ENCODE data around the gene DLGAP1. TPM values are rescaled to one million over a fixed set of nuclear protein-coding genes. Genes with fewer than 3 reads are reported as not detected.
A peak's percentile ranks its signal among the peaks of the same experiment; 100 is the strongest.

DLGAP1 gene
- total RNA-seq, 1 experiment from 2014 or later, result 0.07 TPM

DNA sequence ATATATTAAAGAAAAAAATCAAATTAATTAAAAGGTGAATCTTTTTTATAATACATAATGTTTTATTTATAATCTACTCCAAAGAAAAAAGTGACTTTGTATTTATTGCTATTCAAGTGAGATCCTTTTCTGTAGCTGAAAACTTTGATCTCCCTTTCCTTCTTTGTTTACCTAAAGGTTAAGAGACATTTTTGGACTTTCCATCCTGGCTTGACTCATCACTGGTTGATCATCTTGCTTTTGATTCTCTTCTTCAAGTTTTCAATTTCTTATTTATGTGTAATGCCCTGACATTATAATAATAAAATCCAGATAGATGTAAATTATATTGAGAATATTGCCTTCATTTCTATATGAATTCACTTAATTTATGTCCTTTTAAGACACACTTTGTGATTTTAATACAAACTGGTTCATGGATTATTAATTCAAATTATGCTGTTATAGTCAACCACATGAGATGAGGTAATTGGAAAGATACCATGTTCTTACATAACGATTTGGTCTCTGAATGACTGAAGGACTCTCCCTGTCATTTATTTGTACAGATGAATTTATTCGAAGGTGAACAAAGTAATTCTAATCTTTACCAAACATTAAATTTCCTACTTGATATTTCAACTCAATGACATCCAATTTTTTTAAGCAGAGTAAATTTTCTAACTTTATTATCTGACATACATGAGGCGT lies 820.7 kb downstream of the DLGAP1 start:
- Mint-ChIP-seq H3K9me3 (ENCODE audit: unreplicated experiment) (peaks cover 14% of the 10 kb centered on the region), H3K4me1 (ENCODE audit: low read depth, unreplicated experiment) (peaks cover 13% of the 10 kb centered on the region), H3K27ac (ENCODE audit: unreplicated experiment) (no peak overlapping the region), H3K4me3 (ENCODE audit: unreplicated experiment) (no peak overlapping the region), H3K27me3 (ENCODE audit: insufficient read depth, unreplicated experiment) (no peaks in the 10 kb centered on the region), H3K36me3 (ENCODE audit: insufficient read depth, unreplicated experiment) (peaks cover 6% of the 10 kb centered on the region)
- ChIA-PET POLR2A (no interaction called here), CTCF (interaction anchor here (1.1 kb wide), 1 partner anchor 40 kb away, joined by 4 read pairs; no protein-coding TSS in a partner anchor)
- TF ChIP-seq, protein P1, sequence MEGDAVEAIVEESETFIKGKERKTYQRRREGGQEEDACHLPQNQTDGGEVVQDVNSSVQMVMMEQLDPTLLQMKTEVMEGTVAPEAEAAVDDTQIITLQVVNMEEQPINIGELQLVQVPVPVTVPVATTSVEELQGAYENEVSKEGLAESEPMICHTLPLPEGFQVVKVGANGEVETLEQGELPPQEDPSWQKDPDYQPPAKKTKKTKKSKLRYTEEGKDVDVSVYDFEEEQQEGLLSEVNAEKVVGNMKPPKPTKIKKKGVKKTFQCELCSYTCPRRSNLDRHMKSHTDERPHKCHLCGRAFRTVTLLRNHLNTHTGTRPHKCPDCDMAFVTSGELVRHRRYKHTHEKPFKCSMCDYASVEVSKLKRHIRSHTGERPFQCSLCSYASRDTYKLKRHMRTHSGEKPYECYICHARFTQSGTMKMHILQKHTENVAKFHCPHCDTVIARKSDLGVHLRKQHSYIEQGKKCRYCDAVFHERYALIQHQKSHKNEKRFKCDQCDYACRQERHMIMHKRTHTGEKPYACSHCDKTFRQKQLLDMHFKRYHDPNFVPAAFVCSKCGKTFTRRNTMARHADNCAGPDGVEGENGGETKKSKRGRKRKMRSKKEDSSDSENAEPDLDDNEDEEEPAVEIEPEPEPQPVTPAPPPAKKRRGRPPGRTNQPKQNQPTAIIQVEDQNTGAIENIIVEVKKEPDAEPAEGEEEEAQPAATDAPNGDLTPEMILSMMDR (IDR thresholded peaks at IDR 0.05; ENCODE audit: insufficient read depth in 1 of 2, low read depth in 1 of 2, low read length in 1 of 2, severe bottlenecking in 1 of 2, unreplicated experiment in 1 of 2), result no peak
- DNase-seq, result no peak
- Histone ChIP-seq H3K4me1 (peaks cover 29% of the 10 kb centered on the region), H3K36me3 (ENCODE audit: control insufficient read depth, insufficient read depth, low read length) (no peaks in the 10 kb centered on the region), H3K4me3 (ENCODE audit: low read depth, low read length) (no peak overlapping the region), H3K9me3 (no peaks in the 10 kb centered on the region; the same call in 1 of the 2 replicates), H3K27me3 (replicated peaks; ENCODE audit: control insufficient read depth, insufficient read depth, low read length) (no peaks in the 10 kb centered on the region)
- no TSS peak for BruUV-seq (replicated peaks)
- intact Hi-C loops (cut with micrococcal nuclease; ENCODE audit: unreplicated experiment), result no loop called here

DNA sequence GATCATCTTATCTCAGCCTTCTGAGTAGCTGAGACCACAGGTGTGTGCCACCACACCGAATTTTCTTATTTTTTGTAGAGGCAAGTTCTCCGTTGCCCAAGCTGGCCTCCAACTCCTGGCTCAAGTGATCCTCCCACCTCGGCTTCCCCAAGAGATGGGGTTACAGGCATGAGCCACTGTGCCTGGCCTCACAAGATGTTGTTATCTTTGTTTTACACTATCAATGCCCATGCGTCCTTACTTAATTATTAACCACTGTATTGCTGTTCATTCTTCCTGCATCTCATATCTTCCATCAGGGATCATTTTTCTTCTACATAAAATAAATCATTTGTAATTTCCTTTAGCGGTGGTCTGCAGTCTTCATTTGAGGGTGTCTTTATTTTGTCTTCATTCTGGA lies 823.2 kb downstream of the DLGAP1 start:
- Mint-ChIP-seq H3K4me3 (ENCODE audit: unreplicated experiment) (no peak overlapping the region), H3K27me3 (ENCODE audit: insufficient read depth, unreplicated experiment) (no peaks in the 10 kb centered on the region), H3K4me1 (ENCODE audit: low read depth, unreplicated experiment) (peaks cover 13% of the 10 kb centered on the region), H3K27ac (ENCODE audit: unreplicated experiment) (no peak overlapping the region), H3K36me3 (ENCODE audit: insufficient read depth, unreplicated experiment) (peaks cover 13% of the 10 kb centered on the region), H3K9me3 (ENCODE audit: unreplicated experiment) (peaks cover 14% of the 10 kb centered on the region)
- Histone ChIP-seq H3K4me3 (ENCODE audit: low read depth, low read length) (no peak overlapping the region), H3K9me3 (no peaks in the 10 kb centered on the region; the same call in 1 of the 2 replicates), H3K36me3 (ENCODE audit: control insufficient read depth, insufficient read depth, low read length) (no peaks in the 10 kb centered on the region), H3K27me3 (replicated peaks; ENCODE audit: control insufficient read depth, insufficient read depth, low read length) (no peaks in the 10 kb centered on the region), H3K4me1 (peaks cover 29% of the 10 kb centered on the region)
- TF ChIP-seq, protein P1 (IDR thresholded peaks at IDR 0.05; ENCODE audit: insufficient read depth in 1 of 2, low read depth in 1 of 2, low read length in 1 of 2, severe bottlenecking in 1 of 2, unreplicated experiment in 1 of 2), result no peak
- ChIA-PET POLR2A (no interaction called here), CTCF (no interaction called here)
- no peak for DNase-seq
- intact Hi-C loops (cut with micrococcal nuclease; ENCODE audit: unreplicated experiment), result no loop called here
- no TSS peak for BruUV-seq (replicated peaks)

DNA sequence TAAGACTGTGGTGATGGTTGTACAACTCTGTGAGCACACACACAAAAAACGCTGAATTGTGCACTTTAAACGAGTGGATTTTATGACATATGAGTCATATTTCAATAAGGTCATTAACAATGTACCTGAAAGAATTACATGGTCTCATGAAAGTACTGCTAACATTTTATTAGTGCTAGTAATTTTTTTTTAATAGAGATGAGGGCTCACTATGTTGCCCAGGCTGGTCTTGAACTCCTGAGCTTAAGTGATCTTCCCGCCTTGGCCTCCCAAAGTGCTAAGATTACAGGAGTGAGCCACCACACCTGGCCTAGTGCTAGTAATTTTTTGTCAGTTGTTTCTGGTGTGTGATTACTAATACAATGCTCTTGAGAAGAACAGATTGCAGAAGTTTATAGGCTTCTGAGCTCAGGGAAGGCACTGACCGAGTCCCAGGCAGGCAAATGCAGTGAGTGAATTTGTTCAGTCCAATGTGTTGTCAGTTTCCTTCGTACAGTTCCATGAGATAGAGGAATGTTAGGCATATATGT lies 828.1 kb downstream of the DLGAP1 start:
- Mint-ChIP-seq H3K4me1 (ENCODE audit: low read depth, unreplicated experiment) (peaks cover 33% of the 10 kb centered on the region), H3K27ac (ENCODE audit: unreplicated experiment) (peak overlapping the region; percentile 99), H3K27me3 (ENCODE audit: insufficient read depth, unreplicated experiment) (peaks cover 2% of the 10 kb centered on the region), H3K4me3 (ENCODE audit: unreplicated experiment) (no peak overlapping the region), H3K9me3 (ENCODE audit: unreplicated experiment) (no peaks in the 10 kb centered on the region), H3K36me3 (ENCODE audit: insufficient read depth, unreplicated experiment) (peaks cover 32% of the 10 kb centered on the region)
- Histone ChIP-seq H3K27me3 (replicated peaks; ENCODE audit: control insufficient read depth, insufficient read depth, low read length) (no peaks in the 10 kb centered on the region), H3K4me1 (peaks cover 39% of the 10 kb centered on the region), H3K4me3 (ENCODE audit: low read depth, low read length) (no peak overlapping the region), H3K36me3 (ENCODE audit: control insufficient read depth, insufficient read depth, low read length) (no peaks in the 10 kb centered on the region), H3K9me3 (no peaks in the 10 kb centered on the region; the same call in 1 of the 2 replicates)
- no TSS peak for BruUV-seq (replicated peaks)
- ChIA-PET CTCF (interaction anchor here (0.7 kb wide), 1 partner anchor 100 kb away, joined by 3 read pairs; no protein-coding TSS in a partner anchor), POLR2A (interaction anchor here (0.6 kb wide), 2 partner anchors 128 to 165 kb away, joined by 6 to 7 read pairs; no protein-coding TSS in a partner anchor)
- intact Hi-C loops (cut with micrococcal nuclease; ENCODE audit: unreplicated experiment), result no loop called here
- DNase-seq, result no peak
- TF ChIP-seq, protein P1 (IDR thresholded peaks at IDR 0.05; ENCODE audit: insufficient read depth in 1 of 2, low read depth in 1 of 2, low read length in 1 of 2, severe bottlenecking in 1 of 2, unreplicated experiment in 1 of 2), result no peak

Measured in Caco-2 (cell line).